Coronary artery (tissue), 2 donors: Measurements from ENCODE around the gene RBM8A.

Experiments
- DNase-seq: peaks from one replicate; pipeline ENCODE4 v3.0.0-alpha.2; 2017; ENCODE audit warnings: low spot score
- H3K27ac ChIP-seq, 2 donors: fragments of 200-600 bp; sonication (generic); one replicate each; pipeline ENCODE4 v1.5.1; 2016 to 2019
- H3K4me3 ChIP-seq: fragments of 200-600 bp; sonication (generic); 2 replicates; pipeline ENCODE4 v1.5.1; 2016; ENCODE audit warnings: mild to moderate bottlenecking, moderate library complexity
- CTCF ChIP-seq: fragments of 200-600 bp; sonication (generic); IDR thresholded peaks from one replicate; pipeline ENCODE4 v1.5.1; 2019; ENCODE audit warnings: antibody characterized with exemption

Gene RBM8A

GRCh38 chr1:145878724-145879123, 48.6 kb downstream of the RBM8A start:
- Histone ChIP-seq H3K27ac (no peak overlapping the region), H3K4me3 (no peak overlapping the region)
- TF ChIP-seq CTCF: no peak
- DNase-seq: no peak

DNA sequence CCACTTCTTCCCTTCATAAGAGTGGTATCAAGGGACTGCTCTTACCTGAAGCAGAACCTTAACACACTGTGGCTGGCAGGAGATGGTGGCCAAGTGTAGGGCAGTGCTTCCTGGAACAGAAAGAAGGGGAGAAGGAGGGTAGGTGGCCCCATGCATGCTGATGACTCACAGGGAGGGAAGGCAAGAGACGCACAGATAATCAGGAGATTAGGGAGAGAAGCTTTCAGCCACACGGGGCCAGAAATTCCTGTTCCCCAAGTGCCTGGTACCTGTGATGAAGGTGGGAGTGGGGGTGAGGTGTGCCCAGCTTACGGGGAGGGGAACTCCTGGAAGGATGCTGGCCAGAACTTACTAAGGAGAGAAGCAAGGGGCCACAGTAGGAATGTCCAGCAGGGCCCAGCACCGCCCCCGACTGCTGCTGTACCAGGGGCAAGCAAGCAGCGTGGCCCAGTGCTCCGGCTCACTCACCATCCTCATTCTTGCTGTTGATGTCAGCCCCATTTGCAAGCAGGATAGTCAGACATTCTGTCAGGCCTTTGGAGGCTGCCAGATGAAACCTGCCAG, 49.3 kb downstream of the RBM8A start:
- Histone ChIP-seq H3K27ac (no peak overlapping the region), H3K4me3 (no peak overlapping the region)
- no peak for DNase-seq
- TF ChIP-seq CTCF: no peak

GRCh38 chr1:145874646-145875045, 52.6 kb downstream of the RBM8A start:
- no peak for TF ChIP-seq CTCF
- Histone ChIP-seq H3K27ac (no peak overlapping the region), H3K4me3 (no peak overlapping the region)
- DNase-seq: no peak

DNA sequence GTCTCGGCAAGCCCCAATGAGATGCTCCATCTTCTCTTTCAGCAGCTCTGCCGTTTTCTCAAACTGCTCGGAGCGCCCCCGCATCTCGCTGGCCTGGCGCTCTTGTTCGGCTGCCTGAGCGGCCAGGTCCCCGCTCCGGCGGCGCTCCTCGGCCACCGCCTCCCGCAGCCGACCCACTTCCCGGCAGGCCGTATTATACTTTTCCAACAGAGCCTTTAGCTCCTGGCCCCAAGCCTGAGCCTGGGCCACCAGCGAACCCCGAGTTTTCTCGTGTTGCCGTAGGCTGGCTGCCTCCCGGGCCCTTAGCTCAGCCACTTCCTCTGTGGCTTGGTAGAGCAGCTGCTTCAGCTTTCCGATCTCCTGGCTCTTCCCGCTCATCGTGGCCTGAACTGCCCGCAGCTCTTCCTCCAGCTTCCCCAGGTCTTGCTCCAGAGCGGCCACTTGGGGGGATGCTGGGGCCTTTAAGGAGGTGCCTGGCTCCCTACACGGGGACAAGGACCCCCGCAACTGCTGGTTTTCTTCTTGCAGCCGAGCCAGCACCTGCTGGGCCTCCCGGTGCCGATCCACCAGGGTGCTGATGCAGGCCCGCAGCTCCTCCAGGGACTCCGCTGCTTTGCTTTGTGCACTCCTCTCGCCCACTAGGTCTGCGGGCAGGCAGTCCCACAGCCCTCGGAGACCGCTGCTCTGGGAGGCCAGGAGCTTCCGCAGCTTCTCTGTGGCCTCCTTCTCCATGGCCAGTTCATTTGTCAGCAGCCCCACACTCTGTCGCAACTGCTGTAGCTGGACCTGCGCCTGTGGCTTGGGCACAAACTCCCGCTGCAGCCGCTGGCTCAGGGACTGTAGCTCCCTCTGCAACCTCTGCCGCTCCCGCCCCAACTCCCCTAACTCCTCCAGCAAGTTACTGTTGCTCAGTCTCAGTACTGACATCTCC, 55.0 kb downstream of the RBM8A start:
- TF ChIP-seq CTCF: no peak
- no peak for DNase-seq
- Histone ChIP-seq H3K4me3 (peak overlapping the region; percentile 64), H3K27ac (peak overlapping the region; percentile 63 to 76)
